ENCODE data around the gene CCDC117.
"Not testable (repeated sequence)": the region's sequence is repeated elsewhere in the genome, so short reads cannot be mapped to it uniquely, and the experiment has no call there.

CCDC117 gene

GRCh38 chr22:28772633-28773460, at the start of gene CCDC117:
Gene CCDC117, plus strand, starts transcription at chr22:28772695. Its CDS starts 155 bp downstream, at chr22:28772850.
- DNase-seq: peak; percentile 88

- DNase-seq: no peak
Observed at GRCh38 chr22:28728002-28728401, 44.5 kb upstream of the CCDC117 start.

- DNase-seq: no peak
Observed at GRCh38 chr22:28728621-28729313, 43.7 kb upstream of the CCDC117 start.

- no peak for DNase-seq
Observed at GRCh38 chr22:28730179-28730578, 42.3 kb upstream of the CCDC117 start.

GRCh38 chr22:28734393-28734792, 38.1 kb upstream of the CCDC117 start:
- DNase-seq: no peak

- no peak for DNase-seq
Observed at GRCh38 chr22:28736301-28737155, 36.0 kb upstream of the CCDC117 start.

GRCh38 chr22:28737701-28738100, 34.8 kb upstream of the CCDC117 start:
- DNase-seq: no peak

- not testable (repeated sequence) for DNase-seq
Observed at GRCh38 chr22:28738876-28739275, 33.6 kb upstream of the CCDC117 start.

- no peak for DNase-seq
Observed at GRCh38 chr22:28741200-28741784, 31.2 kb upstream of the CCDC117 start.

- DNase-seq: peak; percentile 98
Observed at GRCh38 chr22:28741785-28742561, 30.5 kb upstream of the CCDC117 start, which contains the start of the genes CHEK2 and HSCB. Gene CHEK2, minus strand, starts transcription at chr22:28741820. Its CDS starts 7,099 bp downstream, at chr22:28734721. Gene HSCB, plus strand, starts transcription at chr22:28742039. Its CDS starts 57 bp downstream, at chr22:28742096.

GRCh38 chr22:28742562-28742962, 29.9 kb upstream of the CCDC117 start:
- DNase-seq: no peak

- DNase-seq: no peak
Observed at GRCh38 chr22:28743852-28744251, 28.6 kb upstream of the CCDC117 start.

- DNase-seq: peak; percentile 48
Observed at GRCh38 chr22:28750471-28750881, 22.0 kb upstream of the CCDC117 start.

GRCh38 chr22:28754512-28754911, 18.0 kb upstream of the CCDC117 start:
- DNase-seq: not testable (repeated sequence)

GRCh38 chr22:28759861-28760560, 12.5 kb upstream of the CCDC117 start:
- peak; percentile 26 for DNase-seq

- no peak for DNase-seq
Observed at GRCh38 chr22:28761449-28761755, 11.1 kb upstream of the CCDC117 start.

- not testable (repeated sequence) for DNase-seq
Observed at GRCh38 chr22:28762000-28762399, 10.5 kb upstream of the CCDC117 start.

- no peak for DNase-seq
Observed at GRCh38 chr22:28766628-28767027, 5.9 kb upstream of the CCDC117 start.

- no peak for DNase-seq
Observed at GRCh38 chr22:28768701-28769393, 3.6 kb upstream of the CCDC117 start.

- DNase-seq: no peak
Observed at GRCh38 chr22:28769394-28770085, 3.0 kb upstream of the CCDC117 start.

Data from kidney glomerular epithelial cell (primary cell).